HG03095 (cell line): ENCODE measurements around the gene IL17RC.
"Not testable (repeated sequence)": the region's sequence is repeated elsewhere in the genome, so short reads cannot be mapped to it uniquely, and the experiment has no call there.

Source experiments
- ATAC-seq: cut with Tn5 transposase; IDR thresholded peaks from one replicate; pipeline ENCODE4 v1.9.1; 2021; ENCODE audit warnings: moderate library complexity; ENCODE audit not compliant: unreplicated experiment

Gene IL17RC

GRCh38 chr3:9916734-9917680 lies at the start of gene IL17RC:
Gene IL17RC (plus strand): TSS chr3:9917098. CDS start chr3:9917316, 218 bp downstream.
- no peak for ATAC-seq

GRCh38 chr3:9867106-9867505 lies 49.8 kb upstream of the IL17RC start:
- no peak for ATAC-seq

GRCh38 chr3:9869955-9870354 lies 46.9 kb upstream of the IL17RC start:
- ATAC-seq, result no peak

GRCh38 chr3:9870978-9871377 lies 45.9 kb upstream of the IL17RC start:
- ATAC-seq, result no peak

GRCh38 chr3:9872067-9872466 lies 44.8 kb upstream of the IL17RC start:
- not testable (repeated sequence) for ATAC-seq

- no peak for ATAC-seq
These were observed 41.5 kb upstream of the IL17RC start for GRCh38 chr3:9875448-9875847.

- not testable (repeated sequence) for ATAC-seq
These were observed 40.6 kb upstream of the IL17RC start for GRCh38 chr3:9876255-9876654.

- ATAC-seq, result no peak
These were observed 39.9 kb upstream of the IL17RC start for GRCh38 chr3:9876991-9877390.

- ATAC-seq, result no peak
These were observed 38.2 kb upstream of the IL17RC start for GRCh38 chr3:9878700-9879099.

- no peak for ATAC-seq
These were observed 36.9 kb upstream of the IL17RC start, which contains the start of gene CIDEC for GRCh38 chr3:9879830-9880549. Gene CIDEC (minus strand): TSS chr3:9880253. CDS start chr3:9878486, 1,767 bp downstream.

GRCh38 chr3:9881441-9881840 lies 35.5 kb upstream of the IL17RC start:
- no peak for ATAC-seq

- no peak for ATAC-seq
These were observed 33.0 kb upstream of the IL17RC start for GRCh38 chr3:9883706-9884554.

GRCh38 chr3:9884555-9885165 lies 32.2 kb upstream of the IL17RC start:
- ATAC-seq, result no peak

GRCh38 chr3:9886328-9886727 lies 30.6 kb upstream of the IL17RC start:
- no peak for ATAC-seq

GRCh38 chr3:9887480-9887879 lies 29.4 kb upstream of the IL17RC start:
- no peak for ATAC-seq

GRCh38 chr3:9888540-9888939 lies 28.4 kb upstream of the IL17RC start:
- no peak for ATAC-seq

- ATAC-seq, result no peak
These were observed 27.5 kb upstream of the IL17RC start for GRCh38 chr3:9889405-9889804.

GRCh38 chr3:9890249-9891071 lies 26.4 kb upstream of the IL17RC start, which contains the start of gene JAGN1:
Gene JAGN1 (plus strand): TSS chr3:9890610. CDS start chr3:9890723, 113 bp downstream.
- peak; percentile 72 for ATAC-seq

- no peak for ATAC-seq
These were observed 25.8 kb upstream of the IL17RC start for GRCh38 chr3:9891072-9891622.
